ENCODE data around the gene STPG1.

STPG1 gene

DNA sequence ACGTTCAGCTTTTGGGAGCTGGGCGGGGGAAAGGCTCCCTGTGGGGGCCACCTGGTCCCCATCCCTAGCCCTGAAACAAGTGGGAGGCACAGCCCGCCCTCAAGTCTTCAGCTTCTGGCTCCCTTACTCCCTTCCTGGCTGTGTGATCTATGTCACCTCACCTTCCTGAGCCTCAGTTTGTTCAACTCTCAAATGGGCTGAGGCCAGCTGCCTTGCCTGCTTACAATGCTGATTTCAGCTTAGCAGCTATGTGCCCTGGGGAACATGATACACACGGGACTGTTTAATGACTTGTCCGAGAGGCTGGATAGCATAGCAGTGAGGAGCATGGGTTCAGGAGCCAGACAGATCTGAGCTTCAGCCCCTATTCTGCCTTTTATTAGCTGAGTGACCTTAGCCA, 75.1 kb downstream of the STPG1 start:
- DNase-seq = no peak

DNA sequence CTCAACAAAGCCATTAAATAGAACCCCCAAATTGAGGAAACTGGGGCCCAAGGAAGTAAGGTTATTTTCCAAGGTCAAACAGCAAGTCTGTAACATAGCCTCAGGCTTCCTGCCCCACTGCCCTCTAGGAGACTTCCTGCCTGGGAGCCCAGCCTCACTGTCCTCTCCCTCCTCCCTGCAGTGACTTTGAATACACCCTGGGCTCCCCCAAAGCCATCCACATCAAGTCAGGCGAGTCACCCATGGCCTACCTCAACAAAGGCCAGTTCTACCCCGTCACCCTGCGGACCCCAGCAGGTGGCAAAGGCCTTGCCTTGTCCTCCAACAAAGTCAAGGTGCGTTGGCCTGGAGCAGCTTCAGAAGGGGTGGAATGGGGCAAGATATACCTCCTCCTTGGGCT, 76.1 kb downstream of the STPG1 start:
- DNase-seq = no peak

DNA sequence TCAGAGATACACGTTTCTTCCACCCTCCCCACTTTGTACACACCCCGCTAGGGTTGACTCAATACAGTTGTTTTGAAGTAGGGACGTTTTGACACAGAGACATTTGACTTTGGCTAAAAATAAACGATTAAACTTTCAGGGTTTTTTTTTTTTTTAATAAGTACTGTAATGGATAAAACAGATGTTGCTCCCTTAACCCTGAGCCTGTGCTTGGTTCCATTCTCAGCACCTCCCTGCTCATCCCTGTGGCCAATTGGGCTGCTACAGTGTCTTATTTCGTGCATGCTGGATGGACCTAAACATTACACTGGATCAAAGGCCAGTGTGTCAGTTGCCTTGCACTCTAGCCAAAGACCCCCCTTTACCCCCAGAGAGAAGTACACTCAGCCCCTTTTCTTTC, 77.5 kb downstream of the STPG1 start:
- no peak for DNase-seq

DNA sequence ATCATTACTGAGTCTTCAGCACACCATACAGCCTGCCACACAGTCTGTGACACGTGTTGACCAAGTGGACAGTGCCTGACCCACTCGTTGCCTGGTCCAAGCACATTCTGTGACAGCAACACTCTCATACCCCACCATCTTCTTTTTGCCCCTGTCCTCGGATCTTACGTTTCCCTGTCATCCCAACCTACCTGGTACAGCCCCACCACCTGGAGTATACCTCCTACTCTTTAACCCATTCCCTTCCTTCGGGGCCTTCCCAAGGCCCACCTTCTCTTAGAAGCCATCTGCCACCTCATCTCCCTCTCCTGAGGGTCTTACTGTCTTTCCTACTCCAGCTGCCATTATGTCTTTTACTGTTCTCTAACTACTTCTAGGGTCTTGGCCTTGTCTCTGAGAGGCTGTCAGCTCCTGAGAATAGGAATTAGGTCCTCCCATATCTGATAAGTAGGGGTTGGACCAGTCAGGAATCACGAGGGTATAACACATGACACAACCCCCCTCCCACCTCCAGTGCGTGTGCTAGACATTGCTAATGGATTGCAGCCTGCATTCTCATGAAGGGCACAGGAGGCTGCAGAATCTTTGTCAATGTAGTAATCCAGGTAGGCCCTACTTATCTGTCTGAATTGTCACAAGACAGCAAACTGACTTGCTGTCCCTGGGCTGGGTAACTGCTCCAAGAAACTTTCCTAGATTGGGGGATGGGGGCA, 81.5 kb downstream of the STPG1 start:
- no peak for DNase-seq

DNA sequence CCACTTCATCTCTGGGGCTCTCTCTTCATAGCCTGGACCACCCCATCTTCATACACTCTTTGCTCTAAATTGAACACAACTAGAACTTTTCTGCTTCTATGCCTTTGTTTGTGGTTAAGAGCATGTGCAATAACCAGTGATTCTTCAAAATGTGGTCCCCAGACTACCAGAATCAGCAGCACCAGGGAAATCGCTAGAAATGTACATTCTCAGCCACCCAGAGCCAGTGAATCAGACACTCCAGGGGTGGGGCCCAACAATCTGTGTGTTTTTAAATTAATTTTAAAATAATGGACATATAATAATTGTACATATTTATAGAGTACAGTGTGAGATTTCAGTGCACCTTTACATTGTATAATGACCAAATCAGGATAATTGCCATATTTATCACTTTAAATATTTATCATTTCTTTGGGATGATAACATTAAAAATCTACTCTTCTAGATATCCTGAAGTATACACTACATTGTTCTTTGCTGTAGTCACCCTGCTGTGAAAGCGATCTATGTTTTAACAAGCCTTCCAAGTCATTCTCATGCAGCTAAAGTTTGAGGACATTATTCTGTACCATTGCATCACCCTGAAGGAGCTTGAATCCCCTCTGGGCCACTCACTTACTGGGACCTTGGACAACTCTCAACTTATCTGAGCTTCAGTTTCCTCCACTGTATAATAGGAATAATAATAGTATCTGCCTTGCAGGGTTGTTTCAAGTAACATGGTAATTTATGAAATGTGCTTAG, 83.6 kb downstream of the STPG1 start:
- DNase-seq = no peak

DNA sequence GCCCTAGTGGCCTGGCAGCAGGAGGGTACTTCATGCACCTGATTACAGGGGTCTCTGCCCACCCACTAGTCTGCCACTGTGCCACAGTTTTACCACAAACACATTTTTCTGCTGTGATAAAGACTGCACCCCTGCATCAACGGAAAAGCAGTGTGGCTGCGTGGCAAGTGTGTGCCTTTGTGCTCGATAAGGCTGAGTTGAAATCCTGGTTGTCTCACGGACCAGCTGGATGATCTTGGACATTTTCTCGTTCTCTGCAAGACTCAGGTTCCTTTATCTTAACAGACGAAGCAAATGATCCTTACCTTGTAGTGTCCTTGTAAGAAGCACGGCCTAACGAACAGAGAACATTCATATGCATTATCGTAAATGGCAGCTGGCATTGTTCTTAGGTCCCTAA, 84.3 kb downstream of the STPG1 start:
- no peak for DNase-seq

DNA sequence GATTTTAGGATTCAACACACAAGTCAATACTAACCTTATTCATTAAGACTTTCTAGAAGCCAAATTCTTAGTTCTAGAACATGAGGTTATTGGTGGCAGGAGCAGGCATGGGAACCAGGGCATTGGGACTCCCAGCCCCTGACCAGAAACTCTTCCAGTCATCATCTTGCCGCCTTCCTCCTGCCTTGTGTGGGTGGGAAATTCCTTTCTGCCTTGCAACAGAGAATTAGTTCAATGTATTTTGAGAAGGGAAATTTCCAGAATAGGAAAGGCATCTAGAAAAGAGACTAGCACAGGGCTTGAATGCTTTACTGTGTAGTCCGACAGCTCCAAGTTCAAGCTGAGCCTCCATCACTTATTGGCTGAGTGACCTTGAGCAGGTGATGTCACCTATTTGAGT, 85.7 kb downstream of the STPG1 start:
- no peak for DNase-seq

DNA sequence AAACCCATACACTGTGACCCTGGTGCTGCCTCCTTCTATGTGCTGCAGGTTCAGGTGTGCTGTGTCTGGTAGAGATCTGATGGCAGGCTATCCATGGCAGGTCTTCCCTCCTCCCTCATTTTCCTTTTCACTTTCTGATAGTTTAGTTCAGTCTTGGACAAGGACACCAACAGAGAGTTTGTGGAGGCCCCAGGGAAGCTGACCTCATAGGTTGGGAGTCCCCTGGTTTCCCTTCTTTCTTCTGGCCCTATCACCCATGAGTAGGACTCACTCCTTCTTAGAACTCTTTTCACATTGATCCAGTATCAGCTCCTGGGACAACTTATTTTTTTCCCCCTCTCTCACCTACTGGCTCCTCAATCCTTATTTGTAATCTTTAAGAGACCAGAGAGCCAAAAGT, 86.1 kb downstream of the STPG1 start:
- no peak for DNase-seq

DNA sequence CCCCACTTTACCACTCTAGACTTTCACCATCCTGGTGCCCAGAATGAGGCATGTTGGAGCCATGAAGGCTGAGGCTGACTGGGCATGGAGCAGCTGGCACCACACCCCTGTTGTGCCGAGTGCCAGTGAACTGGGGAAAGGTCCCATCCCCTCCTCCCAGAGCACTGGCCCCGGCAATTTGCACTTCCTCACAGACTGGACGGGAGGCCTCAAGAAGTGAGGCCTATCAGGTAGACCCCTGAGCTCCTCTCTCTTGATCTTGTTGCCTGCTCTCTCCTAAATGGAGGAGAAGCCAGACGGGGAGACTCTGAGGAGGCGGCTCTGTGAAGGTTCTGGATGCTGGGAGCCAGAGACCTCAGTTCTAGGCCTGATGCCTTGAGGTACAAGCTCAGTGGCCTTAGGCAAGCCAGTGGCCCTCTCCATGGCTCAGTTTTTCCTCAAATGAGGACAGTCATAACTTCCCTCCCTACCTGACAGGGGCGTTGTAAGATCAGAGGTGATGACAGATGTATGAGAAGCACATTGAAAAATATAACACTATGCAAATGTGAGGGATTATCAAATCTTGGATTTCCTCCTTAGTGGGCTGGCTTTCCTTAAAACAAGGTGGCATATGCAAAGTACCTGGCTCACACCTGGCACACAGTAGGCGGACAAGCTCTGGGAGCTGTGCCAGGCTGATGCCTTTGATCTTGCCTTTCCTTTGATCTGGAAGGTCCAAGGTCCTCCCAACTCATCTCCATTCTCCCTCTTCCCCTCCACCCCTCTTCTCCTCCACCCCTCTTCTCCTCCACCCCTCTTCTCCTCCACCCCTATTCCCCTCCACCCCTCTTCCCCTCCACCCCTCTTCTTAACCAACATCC, 87.8 kb downstream of the STPG1 start:
- no peak for DNase-seq

DNA sequence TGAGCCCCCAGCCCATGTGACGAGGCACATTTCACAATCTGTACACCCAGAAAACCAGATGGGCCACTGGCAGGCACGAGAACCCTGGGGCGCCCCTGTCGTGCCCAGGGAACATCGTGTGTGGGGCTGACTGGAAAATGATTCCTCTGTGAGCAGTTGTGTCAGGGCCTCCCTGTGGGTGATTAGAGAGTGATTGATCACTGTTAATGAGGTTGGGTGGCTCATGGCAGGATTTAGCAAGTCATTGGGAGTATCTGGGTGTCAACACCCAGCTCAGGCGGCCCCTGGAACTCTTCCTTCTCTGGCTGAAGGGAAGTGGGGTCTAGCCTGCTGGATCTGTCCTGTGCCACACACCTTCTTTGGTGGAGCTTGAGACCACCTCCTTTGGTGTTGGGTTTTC, 88.7 kb downstream of the STPG1 start:
- DNase-seq = no peak

DNA sequence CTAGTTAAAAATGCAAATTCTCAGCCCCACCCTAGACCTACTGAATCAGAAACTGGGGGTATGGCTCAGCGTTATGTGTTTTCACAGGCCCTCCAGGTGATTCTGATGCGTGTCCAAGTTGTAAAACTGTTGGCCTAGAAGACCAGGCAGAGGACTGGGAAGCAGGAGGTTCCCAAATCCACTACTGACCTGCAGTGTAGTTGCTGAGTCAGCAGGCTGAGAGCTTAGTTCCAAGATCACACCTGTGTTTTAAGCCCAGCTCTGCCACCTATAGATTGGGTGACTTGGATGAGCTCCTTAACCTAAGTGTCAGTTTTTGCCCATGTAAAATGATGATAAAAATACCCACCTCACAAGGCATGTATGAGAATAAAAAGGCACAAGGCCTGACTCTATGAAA, 90.3 kb downstream of the STPG1 start:
- no peak for DNase-seq

DNA sequence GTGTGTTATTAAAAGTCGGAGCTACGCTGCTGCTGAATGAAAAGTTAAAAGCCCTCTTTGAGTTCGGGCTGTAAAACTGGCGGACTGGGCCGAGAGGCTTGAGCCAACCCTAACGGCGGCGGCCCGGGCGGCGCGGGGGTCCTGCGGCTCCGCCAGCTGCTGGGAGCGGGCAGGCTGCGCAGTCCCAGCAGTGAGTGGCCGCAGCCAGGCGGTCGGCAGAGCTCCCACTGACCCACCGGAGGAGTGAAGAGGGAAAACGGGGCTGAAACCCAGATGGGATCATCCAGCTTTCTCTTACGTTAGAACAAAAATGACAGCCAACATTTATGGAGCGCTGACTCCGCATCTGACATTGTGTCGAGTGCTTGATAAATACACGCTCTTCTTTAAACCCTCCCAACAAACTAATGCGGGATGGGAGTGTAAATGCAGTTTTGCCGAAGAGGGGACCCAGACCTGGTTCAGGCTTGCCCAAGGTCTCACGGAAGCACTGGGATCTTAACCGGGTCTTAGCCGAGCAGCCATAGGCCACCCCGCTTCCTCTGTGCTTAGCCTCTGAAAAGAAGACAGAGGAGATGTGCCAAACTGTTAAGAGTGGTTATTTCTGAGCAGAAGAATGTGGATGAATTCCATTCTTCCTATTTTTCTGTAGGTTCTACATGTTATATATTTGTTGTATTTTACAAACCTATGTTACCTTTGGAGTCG, 91.0 kb downstream of the STPG1 start:
- DNase-seq = no peak

DNA sequence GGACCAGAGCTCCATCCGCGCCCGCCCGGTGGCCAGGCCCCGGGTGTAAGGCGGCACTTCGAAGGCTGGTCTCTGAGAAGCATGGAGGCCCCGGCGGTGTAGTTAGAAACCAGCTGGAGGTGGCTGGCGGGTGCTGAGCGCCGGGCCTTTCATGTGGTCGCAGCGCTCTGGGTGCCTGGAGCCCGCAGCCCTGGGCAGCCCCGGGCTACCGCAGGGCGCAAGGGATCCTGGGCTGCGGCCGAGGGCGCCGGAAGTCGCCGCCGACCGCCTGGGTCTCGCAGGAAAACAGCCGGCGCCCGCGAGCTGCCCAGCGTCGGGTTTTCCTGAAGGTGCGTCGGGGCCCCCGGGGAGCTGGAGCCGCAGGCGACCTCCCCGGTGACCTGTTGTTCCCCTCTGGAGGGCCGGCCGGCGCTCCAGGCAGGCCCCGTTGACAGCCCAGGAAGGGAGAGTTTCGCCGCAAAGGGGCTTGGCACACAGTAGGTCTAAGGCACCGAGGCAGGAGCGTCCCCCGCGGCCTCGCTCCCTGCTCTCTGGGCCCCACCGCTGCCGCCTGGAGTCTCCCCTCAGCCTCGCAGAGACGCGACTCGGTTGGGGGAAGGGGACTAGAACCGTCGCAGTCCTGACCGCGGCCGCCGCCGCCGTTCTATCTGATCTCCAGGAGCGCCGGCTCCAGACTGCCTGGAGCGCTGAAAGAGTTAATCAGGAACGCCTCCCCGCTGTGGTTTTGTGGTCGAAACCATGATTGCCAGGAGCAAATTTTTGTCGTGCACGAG, 91.7 kb downstream of the STPG1 start:
- no peak for DNase-seq

DNA sequence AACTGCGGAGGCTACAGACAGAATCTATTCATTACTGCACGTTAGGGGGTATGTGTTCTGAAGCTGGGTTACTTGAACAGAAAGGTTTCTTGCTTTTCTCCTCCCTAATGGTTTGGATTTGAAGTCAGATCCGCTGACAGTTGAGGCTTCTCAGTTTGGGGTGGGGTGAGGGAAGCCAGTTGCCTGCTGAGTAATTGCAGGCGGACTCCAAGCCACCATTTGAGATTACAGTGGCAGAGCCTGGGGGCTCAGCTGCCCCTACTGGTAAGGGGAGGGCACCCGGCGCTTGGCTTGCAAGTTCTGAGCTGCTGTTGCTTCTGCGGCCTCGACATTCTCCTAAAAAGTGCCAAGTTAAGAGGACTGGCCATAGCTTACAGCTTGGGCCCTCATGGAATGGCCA, 92.5 kb downstream of the STPG1 start:
- no peak for DNase-seq

DNA sequence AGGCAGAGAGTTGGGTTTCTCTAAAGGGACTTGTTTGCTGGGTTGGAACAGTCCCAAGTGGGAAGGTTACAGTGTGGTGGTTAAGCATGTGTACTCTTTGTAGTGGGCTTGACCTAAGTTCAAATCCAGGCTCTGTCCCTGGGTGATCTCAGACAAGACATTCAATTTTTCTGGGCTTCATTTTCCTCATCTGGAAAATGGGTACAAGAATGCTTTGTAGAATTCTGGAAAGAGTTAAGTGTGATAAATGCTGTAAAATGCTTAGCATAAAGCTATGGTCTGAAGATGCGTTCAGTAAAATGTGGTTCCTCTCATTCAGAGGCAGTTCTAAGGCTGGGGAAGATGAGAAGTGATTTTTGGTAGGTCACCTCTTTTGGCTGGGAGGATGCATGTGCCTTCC, 93.6 kb downstream of the STPG1 start:
- DNase-seq = no peak

DNA sequence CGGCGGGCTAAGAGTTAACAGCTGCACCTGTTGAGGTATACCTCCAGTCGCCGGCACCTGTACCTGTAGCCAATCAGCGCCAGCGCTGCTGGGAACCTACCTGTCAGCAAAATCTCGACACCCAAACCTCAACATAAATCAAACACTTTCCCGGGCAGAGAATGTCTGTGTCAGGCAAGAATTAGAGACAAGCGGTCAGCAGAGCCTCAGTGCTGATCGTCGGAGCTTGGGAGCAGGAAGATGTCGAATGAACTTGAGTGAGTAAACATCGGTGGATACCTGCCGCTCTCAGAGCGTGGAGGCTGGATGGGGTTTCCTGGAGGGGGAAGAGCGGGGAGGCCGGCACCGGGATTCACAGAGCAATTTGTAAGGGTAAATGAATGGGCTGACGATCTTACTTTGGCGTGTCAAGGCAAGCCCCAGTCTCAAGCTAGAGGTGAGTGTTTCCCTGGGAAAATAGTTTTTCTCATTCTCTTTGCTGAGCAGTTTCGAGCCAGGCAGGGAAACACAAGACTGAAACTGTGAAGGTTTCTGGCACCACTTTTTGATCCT, 94.2 kb downstream of the STPG1 start, which contains the start of gene GRHL3:
TSS of gene GRHL3 (plus strand) at position 46 of the 552 bp plus-strand sequence. CDS start at position 241, 195 bp downstream.
- DNase-seq = no peak

DNA sequence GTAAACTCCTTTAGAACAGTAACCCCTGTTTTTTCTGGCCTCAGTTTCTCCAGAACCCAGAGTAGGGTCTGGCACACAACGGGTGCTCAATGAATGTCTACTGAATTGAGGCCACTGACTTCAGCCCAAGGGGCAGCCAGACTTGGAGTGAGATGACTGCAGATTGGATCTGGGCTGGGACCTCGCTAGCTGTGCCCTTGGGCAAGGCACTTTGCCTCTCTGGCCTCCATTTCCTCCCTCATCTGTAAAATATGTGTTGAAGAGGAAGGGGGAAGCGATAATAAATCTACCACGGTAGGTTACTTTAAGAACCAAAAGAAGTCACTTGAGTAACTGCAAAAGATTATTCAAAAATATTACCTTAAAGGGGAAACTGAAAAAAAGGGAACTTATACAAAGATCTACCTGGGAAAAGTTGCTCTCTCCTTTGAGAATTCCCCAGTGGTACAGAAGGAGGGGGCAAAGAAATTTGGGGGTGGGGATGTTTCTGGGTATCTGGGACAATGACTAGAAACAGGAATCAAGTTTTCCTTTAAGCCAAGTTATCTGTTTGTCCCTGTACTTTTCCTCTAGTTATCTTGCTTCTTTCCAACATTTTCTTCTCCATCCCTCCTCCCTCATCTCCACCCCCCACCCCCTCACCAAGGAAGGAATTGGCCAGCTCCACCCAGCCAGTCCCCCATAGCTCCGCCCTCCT, 94.8 kb downstream of the STPG1 start:
- DNase-seq = no peak

DNA sequence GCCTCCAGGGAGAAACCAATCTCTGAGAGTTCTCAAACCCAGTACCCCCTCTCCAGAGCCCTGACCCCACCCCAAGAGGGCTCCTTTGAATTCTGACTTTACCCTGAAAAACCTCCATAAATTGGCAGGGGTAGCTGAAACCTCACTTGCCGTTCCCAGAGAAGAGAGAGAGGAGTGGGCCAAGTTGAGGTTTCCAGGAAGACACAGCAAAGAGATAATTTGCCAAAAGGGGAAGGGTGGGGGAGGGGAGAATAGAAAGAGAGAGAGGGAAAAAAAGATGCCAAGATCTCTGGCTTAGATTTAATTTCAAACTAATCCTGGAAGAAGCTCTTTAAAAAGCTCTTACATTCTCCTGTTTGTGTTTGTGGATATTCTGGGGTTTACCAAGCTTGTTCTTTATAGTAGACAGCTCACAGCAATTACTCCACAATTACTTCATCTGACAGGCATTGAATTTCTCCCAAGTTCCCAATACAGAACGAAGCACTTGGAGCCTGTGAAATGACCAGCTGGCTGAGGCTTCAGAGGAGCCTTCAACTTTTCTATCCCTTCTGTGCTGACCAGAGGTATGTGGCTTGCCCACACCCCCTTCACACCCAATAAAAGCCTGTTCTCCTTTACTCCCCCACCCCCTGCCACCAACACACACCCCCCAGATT, 95.5 kb downstream of the STPG1 start:
- DNase-seq = no peak

DNA sequence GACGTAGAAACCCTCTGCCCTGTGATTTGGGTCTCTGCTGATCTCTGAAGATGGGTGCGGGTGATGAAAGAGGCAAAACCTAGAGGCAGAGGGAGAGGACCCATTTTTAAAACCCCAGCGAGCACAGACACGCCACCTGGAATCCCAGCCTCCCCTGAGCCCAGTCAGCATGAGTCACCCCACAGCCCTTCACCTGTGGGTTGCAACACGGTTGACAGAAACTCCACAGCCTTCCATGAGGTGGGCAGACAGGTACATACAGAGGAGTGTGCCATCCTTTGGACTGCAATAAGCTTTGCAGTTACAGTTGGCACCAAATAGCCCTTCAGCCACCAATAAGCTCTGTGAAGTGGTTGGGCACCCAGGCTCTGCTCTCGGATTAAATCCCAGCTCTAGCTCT, 96.5 kb downstream of the STPG1 start:
- no peak for DNase-seq

DNA sequence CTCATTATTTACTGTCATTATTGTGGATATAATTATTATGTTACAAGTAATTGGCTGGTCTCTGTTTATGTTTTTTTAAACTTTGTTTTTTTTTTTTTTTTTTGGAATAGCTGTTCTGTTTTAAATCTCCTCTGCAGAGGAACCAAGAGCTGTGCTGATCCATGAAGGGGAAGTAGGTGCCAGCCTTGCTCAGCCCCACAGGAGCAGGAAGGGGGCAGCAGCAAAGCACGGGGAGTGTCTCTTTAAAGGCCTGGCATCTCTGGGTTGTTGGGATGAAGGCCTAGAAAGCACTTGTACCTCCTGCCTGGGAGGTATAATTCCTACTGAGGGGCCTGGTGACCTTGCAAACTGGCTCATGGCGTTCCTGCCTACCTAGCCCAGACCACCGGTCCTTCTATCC, 96.9 kb downstream of the STPG1 start:
- no peak for DNase-seq

DNA sequence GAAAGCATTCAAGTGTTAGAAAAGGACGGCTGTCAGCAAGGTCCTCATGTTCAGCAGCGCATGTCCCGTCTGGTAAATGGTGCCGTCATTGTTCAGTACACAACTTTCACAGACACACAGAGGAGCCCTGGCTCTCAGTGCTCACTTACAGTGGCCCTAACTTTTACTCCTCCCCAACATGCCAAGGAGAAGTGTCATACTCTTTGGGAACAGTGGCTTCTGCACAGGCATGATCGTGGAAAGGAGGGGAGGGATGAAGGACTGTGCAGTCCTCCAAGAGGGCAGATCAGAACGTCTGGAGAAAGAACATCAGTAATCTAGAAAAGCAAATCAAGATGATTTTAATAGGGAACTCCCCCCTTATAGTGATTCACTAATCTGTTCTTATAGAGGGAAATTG, 98.2 kb downstream of the STPG1 start:
- DNase-seq = no peak

Data from cerebellar nuclear complex (tissue), 1 donor.